ENCODE measurements around the gene TMEM185B.
"Not testable (repeated sequence)": the region's sequence is repeated elsewhere in the genome, so short reads cannot be mapped to it uniquely, and the experiment has no call there.

The TMEM185B gene

DNA sequence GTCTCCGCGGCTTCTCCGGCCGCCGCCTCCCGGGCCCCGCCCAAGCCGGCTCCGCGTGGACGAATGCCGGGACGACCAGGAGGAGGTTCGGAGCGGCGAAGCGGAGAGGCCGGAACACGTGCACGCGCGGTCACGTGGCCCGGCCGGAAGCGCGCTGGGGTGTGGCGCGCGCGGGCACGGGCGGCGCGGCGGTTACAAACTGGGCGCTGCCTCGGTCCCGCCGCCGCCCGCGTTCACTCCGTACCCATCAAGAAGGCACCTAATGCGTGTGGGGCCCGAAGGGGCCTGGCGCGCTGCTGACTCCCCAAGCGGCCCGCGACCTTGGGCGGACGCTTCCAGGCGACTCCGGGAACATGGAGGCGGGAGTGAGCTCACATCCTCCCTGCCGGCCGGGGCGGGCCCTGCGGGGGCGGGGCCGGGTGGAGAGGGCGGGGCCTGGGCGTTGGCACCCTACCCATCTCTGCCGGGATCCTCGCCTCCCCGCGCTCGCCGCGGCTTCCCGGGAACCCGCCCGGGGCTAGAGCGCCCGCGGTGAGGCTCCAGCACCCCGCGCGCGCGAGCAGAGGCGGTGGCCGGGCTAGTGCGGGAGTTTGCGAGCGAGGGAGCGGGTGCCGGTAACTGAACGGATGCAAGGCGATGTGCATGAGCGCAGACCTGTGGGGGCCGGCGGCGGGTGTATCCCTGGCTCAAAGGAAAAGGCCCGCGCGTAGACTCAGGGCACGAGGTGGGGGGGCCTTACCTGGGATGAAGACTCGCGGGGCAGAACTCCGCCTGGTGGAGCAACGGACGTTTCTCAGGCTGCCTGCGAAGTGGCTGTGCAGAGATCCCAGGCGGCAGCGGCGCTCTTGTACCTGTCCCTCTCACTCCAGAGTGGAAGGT is at the start of gene TMEM185B:
TSS of gene TMEM185B (minus strand) at position 367 of the 879 bp plus-strand sequence. CDS start 424 bp downstream, outside the sequence.
- DNase-seq (ENCODE audit: low read depth), result peak; percentile 69

GRCh38 chr2:120271711-120272379 is 48.6 kb upstream of the TMEM185B start:
- DNase-seq (ENCODE audit: low read depth), result no peak

DNA sequence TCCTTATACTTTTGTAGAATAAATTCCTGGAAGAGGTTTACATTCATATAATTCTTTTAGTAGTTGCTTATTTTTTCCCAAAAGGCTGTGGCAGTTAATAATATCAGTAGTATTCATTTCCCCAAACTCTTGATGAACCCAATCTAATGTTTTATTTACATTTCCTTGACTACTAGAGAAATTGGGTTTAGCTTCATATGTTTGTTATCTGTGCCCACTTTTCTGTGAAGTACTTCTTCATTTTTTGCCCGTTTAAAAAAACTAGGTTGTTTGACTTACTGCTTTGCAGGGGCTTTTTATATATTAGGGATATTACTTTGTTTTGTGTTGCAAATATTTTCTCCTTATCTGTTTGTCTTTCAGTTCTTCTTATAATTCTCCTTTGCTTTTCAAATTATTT is 46.6 kb upstream of the TMEM185B start:
- DNase-seq (ENCODE audit: low read depth), result no peak

- no peak for DNase-seq (ENCODE audit: low read depth)
Observed at GRCh38 chr2:120269076-120269744, 46.0 kb upstream of the TMEM185B start.

- DNase-seq (ENCODE audit: low read depth), result no peak
Observed at GRCh38 chr2:120267348-120267747, 44.1 kb upstream of the TMEM185B start.

DNA sequence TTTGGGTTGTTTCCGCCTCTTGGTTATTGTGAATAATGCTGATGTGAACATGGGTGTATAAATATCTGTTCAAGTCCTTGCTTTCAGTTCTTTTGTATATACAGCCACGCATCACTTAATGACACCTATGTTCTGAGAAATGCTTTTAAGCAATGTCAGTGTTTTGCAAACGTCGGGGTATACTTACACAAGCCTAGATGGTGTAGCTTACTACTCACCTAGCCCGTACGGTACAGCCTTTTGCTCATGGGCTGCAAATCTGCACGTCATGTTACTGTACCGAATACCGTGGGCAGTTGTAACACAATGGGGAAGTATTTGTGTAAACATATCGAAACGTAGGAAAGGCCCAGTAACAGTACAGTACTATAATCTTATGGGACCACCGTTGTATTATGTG is 41.8 kb upstream of the TMEM185B start:
- no peak for DNase-seq (ENCODE audit: low read depth)

- DNase-seq (ENCODE audit: low read depth), result no peak
Observed at GRCh38 chr2:120262761-120263428, 39.7 kb upstream of the TMEM185B start.

GRCh38 chr2:120262150-120262549 is 39.0 kb upstream of the TMEM185B start:
- no peak for DNase-seq (ENCODE audit: low read depth)

DNA sequence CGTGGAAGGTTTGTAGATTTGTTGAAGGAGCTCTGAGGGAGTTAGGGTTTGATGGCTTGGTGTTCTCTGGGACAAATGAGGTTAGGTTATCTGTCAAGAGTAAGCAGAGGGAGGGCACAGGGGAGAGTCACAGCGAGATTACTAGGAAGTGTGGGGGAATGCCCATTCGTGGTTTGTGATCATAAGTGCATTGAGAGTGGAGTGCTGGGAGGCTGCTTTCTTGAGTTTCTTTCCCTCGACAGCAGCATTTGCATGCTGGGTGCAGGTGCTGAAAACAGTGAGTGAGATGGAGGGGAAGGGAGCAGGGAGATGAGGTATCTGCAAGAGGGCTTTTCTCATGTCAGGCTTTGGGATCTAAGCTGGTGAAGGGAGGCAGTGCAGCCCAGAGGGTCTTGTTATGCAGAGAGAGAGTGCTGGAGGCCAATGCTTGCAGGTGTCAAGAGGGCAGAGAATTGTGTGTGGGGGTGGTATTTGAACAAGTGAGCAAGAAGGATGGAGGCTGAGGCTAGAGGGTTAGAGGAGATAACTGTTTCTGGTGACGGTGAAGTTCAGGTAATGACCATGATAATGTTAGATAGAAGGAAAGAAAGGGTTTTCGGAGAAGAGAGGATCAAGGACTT is 38.3 kb upstream of the TMEM185B start:
- DNase-seq (ENCODE audit: low read depth), result no peak

DNA sequence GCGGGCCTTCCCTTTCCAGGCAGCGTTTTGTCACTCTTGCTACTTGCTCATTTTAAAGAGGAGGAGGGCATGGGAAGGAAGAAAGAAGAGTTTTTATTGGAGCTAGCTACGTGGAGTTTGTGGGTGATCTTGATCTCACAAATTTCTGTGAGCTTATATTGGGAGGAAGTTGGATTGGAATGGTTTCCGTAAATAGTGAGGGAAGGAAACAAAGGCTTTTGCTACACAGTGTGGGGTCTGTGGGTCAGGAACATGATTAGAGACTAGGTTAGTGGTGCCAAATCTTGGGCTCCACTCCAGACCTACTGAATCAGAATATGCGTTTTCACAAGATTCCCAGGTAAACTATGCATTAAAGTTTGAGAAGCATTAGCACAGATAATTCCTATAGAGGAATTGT is 37.5 kb upstream of the TMEM185B start:
- DNase-seq (ENCODE audit: low read depth), result no peak

DNA sequence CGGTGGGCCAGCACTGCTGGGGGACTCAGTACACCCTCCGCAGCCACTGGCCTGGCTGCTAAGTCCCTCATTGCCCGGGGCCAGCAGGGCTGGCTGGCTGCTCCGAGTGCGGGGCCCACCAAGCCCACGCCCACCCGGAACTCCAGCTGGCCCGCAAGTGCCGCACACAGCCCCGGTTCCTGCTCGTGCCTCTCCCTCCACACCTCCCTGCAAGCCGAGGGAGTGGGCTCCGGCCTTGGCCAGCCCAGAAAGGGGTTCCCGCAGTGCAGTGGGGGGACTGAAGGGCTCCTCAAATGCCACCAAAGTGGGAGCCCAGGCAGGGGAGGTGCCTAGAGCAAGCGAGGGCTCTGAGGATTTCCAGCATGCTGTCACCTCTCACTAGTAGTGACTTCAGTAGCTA is 36.7 kb upstream of the TMEM185B start:
- DNase-seq (ENCODE audit: low read depth), result not testable (repeated sequence)

GRCh38 chr2:120258196-120258595 is 35.0 kb upstream of the TMEM185B start:
- DNase-seq (ENCODE audit: low read depth), result no peak

- DNase-seq (ENCODE audit: low read depth), result no peak
Observed at GRCh38 chr2:120257522-120257921, 34.3 kb upstream of the TMEM185B start.

DNA sequence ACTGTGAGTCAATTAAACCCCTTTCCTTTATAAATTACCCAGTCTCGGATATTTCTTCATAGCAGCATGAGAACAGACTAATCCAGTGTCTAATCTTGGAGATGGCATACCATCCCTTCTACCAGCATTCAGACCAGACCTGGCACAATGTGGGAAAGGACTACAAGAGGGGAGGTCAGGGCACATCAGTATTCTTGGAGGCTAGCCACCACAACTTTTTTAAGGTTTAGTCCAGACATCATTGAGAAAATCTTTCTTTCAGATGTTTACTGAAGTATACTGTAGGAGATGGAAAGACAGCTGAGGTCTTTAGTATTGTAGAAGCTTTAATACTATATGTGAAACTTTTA is 33.4 kb upstream of the TMEM185B start:
- DNase-seq (ENCODE audit: low read depth), result no peak

DNA sequence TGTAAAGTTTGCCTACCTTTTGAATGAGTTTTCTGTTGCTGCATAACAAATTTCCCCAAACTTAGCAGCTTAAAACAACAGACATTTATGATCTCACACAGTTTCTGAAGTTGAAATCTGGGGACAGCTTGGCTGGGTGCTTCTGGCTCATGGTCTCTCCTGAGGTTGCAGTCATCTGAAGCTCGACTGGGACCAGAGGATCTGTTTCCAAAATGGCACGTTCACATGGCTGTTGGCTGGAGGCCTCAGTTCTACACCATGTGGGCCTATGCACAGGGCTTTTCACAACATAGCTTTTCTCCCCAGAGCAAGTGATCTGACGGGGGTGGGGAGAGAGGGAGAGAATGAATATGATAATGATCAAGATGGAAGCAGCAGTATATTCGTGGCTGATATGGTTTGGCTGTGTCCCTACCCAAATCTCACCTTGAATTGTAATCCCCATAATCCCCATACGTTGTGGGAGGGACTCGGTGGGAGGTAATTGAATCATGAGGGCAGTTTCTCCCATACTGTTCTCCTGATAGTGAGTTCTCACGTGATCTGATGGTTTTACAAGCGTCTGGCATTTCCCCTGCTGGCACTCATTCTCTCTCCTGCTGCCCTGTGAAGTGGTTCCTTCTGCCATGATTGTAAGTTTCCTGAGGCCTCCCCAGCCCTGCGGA is 32.9 kb upstream of the TMEM185B start:
- no peak for DNase-seq (ENCODE audit: low read depth)

DNA sequence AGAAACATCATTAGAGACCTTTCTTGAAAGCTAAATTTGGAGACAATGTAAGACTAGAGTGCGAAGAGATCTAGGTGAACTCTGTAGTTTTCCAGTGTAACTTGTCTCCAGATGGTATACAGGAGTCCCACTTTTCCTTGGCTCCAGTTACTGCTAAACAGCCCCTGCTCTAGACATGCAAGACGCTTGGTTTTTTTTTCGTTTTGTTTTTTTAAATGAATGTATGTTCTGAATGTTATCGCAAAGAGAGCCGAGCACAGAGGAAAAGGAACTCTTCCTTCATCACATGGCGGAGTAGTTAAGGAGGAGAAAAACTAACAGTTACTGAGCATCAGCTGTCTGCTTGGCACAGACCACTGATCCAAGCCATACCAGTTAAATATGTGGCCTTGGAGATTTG is 31.9 kb upstream of the TMEM185B start:
- no peak for DNase-seq (ENCODE audit: low read depth)

- DNase-seq (ENCODE audit: low read depth), result no peak
Observed at GRCh38 chr2:120254178-120254577, 31.0 kb upstream of the TMEM185B start.

- DNase-seq (ENCODE audit: low read depth), result peak; percentile 69
Observed at GRCh38 chr2:120253021-120253882, 30.1 kb upstream of the TMEM185B start.

DNA sequence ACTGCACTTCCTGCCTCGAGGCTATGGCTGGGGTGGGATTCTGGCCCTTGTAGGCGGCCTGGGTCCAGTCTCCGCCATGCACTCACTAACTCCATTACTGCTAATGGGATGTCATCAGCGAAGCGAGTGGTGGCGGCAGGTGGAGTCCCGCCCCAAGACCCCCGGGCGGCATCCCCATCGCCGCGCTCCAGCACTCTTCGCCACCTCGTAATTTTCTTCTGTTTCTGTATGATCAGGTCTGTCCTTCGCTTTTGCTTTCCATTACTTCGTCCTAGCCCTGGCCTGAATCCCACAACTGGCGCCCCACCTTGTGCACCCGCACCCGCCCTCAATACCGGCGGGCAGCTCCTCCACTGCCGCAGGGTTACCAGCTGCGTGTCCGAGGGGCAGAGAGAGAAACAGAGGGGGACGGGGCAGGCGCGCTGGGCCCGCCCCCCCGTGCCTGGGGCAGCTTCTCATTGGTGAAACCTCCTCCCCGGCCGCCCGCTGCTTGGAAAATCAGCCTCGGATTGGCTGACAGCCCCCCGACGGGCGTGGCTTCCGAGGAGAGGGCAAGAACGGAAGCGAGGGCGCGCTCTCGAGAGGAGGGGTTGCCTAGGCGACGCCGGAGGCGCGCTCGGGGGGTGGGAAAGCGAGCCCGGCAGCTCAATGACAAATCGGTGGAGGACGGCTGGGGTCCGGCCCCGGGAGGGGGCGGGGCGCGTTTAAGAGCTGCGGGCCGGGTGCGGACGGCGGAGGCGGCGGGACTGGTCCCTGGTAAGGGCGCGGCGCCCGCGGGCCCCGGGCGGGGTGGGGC is 29.2 kb upstream of the TMEM185B start, which contains the start of gene RALB:
TSS of gene RALB (plus strand) at position 628 of the 796 bp plus-strand sequence. CDS start 25,813 bp downstream, outside the sequence.
- DNase-seq (ENCODE audit: low read depth), result peak; percentile 96
